Measurements from ENCODE around the gene P2RY4.

DNA sequence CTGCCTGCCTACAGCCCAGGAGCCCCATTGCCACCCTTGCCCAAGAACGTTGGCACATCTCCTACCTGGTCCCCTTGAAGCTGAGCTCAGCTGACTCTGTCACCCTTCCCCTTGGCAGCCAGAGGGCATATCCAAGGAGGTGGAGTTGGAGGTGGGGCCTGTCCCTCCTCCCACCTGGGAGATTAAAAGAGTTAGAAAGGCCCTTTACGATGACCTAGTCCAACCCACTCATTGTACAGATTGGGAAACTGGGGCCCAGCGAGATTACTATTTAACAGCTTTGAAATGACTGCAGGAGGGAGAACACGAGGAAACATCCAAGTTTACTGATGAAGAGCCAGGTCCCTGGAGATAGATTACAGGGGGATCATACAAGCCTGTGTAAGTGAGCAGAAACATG, at the start of gene P2RY4:
- TF ChIP-seq, protein P1, sequence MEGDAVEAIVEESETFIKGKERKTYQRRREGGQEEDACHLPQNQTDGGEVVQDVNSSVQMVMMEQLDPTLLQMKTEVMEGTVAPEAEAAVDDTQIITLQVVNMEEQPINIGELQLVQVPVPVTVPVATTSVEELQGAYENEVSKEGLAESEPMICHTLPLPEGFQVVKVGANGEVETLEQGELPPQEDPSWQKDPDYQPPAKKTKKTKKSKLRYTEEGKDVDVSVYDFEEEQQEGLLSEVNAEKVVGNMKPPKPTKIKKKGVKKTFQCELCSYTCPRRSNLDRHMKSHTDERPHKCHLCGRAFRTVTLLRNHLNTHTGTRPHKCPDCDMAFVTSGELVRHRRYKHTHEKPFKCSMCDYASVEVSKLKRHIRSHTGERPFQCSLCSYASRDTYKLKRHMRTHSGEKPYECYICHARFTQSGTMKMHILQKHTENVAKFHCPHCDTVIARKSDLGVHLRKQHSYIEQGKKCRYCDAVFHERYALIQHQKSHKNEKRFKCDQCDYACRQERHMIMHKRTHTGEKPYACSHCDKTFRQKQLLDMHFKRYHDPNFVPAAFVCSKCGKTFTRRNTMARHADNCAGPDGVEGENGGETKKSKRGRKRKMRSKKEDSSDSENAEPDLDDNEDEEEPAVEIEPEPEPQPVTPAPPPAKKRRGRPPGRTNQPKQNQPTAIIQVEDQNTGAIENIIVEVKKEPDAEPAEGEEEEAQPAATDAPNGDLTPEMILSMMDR (IDR thresholded peaks at IDR 0.05; ENCODE audit: control extremely low read depth in 1 of 3, insufficient read depth in 1 of 3, low read depth in 1 of 3, low read length in 3 of 3), result no peak
- TF ChIP-seq, protein P2, sequence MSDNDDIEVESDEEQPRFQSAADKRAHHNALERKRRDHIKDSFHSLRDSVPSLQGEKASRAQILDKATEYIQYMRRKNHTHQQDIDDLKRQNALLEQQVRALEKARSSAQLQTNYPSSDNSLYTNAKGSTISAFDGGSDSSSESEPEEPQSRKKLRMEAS (IDR thresholded peaks at IDR 0.05), result no peak
- TF ChIP-seq EP300 (IDR thresholded peaks at IDR 0.05; ENCODE audit: borderline replicate concordance in 1 of 2, low read depth in 2 of 2, low read length in 2 of 2), result no peak
- TF ChIP-seq, protein P3, sequence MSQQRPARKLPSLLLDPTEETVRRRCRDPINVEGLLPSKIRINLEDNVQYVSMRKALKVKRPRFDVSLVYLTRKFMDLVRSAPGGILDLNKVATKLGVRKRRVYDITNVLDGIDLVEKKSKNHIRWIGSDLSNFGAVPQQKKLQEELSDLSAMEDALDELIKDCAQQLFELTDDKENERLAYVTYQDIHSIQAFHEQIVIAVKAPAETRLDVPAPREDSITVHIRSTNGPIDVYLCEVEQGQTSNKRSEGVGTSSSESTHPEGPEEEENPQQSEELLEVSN (IDR thresholded peaks at IDR 0.05), result no peak
